Astrocyte of the cerebellum (primary cell): ENCODE measurements around the gene ZNF266.
A peak's percentile ranks its signal among the peaks of the same experiment; 100 is the strongest.

ENCODE experiments used
- DNase-seq: peaks from one replicate; pipeline ENCODE4 v3.0.0-alpha.2; 2011; ENCODE audit warnings: low read depth
- H3K4me3 ChIP-seq: 2 replicates; pipeline ENCODE4 v1.5.1; 2011; ENCODE audit warnings: mild to moderate bottlenecking, low read depth, low read length, moderate library complexity
- in situ Hi-C: cut with HindIII; loops from 2 replicates; pipeline ENCODE4 v1.10.0; 2017; ENCODE audit warnings: low sequenced_read_pairs
- TF ChIP-seq, protein P1 (sequence below): IDR thresholded peaks from 2 replicates; pipeline ENCODE4 v1.5.1; 2012; ENCODE audit warnings: low read length, low read depth, moderate library complexity, mild to moderate bottlenecking; ENCODE audit errors: missing control alignments

The ZNF266 gene

DNA sequence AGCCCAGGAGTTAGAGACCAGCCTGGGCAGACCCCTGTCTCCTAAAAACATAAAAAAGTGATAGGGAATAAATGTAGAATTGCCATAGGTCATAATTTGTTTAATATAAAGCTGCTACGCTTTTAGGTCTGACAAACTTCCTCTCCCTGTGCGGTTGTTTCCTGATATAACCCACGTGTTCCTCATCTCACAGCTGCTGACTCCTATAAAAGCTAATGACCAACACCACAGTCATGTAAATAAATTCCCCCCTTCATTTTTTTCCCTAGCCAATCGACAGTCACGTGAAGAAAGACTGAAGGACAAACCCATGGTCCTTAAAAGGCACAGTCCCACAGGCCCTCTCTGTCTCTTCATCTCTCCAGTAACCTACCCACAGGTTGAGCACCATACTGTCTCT lies 27.5 kb downstream of the ZNF266 start:
- TF ChIP-seq, protein P1, sequence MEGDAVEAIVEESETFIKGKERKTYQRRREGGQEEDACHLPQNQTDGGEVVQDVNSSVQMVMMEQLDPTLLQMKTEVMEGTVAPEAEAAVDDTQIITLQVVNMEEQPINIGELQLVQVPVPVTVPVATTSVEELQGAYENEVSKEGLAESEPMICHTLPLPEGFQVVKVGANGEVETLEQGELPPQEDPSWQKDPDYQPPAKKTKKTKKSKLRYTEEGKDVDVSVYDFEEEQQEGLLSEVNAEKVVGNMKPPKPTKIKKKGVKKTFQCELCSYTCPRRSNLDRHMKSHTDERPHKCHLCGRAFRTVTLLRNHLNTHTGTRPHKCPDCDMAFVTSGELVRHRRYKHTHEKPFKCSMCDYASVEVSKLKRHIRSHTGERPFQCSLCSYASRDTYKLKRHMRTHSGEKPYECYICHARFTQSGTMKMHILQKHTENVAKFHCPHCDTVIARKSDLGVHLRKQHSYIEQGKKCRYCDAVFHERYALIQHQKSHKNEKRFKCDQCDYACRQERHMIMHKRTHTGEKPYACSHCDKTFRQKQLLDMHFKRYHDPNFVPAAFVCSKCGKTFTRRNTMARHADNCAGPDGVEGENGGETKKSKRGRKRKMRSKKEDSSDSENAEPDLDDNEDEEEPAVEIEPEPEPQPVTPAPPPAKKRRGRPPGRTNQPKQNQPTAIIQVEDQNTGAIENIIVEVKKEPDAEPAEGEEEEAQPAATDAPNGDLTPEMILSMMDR = no peak
- DNase-seq = no peak
- H3K4me3 ChIP-seq = no peak overlapping the region
- in situ Hi-C loops = no loop called here

- TF ChIP-seq, protein P1 = no peak
- H3K4me3 ChIP-seq = peak overlapping the region; percentile 68
- peak; percentile 29 for DNase-seq
- in situ Hi-C loops = no loop called here
Measured at GRCh38 chr19:9406798-9407352, 28.5 kb downstream of the ZNF266 start.

DNA sequence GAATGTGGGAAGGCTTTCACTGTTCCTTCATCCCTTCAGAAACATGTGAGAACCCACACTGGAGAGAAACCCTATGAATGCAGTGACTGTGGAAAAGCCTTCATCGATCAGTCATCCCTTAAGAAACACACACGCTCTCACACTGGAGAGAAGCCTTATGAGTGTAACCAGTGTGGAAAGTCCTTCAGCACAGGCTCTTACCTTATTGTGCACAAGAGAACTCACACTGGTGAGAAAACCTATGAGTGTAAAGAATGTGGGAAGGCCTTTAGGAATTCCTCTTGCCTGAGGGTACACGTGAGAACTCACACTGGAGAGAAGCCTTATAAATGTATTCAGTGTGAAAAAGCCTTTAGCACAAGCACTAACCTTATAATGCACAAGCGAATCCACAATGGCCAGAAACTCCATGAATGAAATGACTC lies 54.0 kb downstream of the ZNF266 start:
- H3K4me3 ChIP-seq = no peak overlapping the region
- TF ChIP-seq, protein P1 = no peak
- in situ Hi-C loops = no loop called here
- DNase-seq = no peak

DNA sequence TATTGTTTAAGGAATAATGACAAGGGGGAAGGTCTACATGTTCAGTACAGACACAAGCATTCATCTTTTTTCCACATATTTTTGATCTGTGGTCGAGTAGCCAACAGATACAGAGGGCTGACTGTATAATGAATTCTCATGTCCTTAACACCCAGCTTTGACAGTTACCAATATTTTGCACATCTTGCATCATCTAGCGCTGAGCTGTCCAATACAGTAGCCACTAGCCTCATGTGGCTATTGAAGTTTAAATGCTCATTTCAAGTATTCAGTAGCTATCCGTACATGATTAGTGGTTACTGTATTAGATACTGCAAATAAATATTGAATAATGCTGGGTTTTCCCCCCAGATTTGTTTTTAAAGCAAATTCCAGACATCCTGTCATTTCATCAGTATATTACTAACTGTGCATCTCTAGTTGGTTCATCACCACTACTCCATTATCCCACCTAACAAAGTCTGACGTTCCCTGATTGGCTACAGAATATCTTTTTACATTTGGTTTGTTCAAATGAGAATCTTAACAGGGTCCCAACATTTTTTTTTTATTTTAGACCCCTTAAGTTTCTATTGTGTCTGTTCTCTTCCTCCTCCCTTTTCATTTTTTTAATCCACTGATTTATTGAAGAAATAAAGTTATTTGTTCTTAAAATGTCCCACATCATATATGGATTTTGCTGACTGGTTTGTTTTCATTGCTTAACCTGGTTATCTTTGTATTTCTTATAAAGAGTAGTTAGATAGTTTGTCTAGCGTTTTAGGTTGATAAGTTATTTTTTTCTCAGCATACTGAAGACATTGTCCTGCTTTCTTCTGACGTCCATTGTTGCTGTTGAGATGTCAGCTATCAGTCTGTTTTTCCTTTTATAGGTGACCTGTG lies 64.4 kb downstream of the ZNF266 start:
- in situ Hi-C loops = loop anchor here (10.0 kb wide), 1 partner anchor 106 kb away; no protein-coding TSS in a partner anchor
- no peak for DNase-seq
- no peak overlapping the region for H3K4me3 ChIP-seq
- TF ChIP-seq, protein P1 = no peak

DNA sequence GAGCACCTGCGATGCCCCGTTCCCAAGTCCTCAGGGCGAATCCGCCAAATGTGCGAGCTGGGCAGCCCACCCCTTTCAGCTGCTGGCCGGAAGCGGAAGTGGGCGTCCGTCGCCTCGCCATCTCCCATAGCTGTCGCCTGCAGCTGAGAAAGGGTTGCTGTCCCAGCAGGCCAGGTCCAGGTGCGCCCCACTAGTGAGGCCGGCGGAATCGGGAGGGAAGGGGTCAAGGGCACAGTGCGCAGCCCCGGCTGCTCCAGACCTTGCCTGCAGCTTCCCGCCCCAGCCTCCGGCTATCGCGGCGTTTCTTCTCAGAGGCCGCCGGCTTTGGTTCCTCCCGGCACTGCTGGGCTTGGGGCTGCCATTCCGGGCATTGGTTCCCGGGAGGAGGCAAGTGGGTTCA lies 72.5 kb downstream of the ZNF266 start, which contains the start of gene ZNF177:
TSS of gene ZNF177 (plus strand) at position 109 of the 400 bp plus-strand sequence. CDS start 15,299 bp downstream, outside the sequence.
- peak within 1 kb of the TSS; percentile 42 for H3K4me3 ChIP-seq
- DNase-seq = no peak
- in situ Hi-C loops = no loop called here
- TF ChIP-seq, protein P1 = no peak
